ENCODE results near the gene CNN1.
"Not testable (repeated sequence)": the region's sequence is repeated elsewhere in the genome, so short reads cannot be mapped to it uniquely, and the experiment has no call there.

Gene CNN1

DNA sequence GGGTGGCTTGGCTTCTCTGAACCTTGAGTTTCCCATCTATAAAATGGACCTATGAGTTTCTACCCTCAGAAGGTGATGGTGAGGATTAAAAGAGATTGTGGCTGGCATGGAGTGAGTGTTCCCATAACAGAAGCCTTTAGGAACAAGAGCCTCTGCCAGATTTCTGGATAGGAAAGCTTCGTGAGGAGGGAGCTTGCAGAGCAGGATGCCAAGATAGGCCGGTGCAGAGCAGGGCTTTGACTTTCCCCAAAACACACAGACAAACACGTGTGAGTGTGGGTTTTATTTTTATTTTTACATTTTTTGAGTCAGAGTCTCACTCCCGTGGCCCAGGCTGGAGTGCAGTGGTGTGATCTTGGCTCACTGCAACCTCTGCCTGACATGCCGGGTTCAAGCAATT, 3.7 kb upstream of the CNN1 start:
- DNase-seq (ENCODE audit: low read depth) = no peak

DNA sequence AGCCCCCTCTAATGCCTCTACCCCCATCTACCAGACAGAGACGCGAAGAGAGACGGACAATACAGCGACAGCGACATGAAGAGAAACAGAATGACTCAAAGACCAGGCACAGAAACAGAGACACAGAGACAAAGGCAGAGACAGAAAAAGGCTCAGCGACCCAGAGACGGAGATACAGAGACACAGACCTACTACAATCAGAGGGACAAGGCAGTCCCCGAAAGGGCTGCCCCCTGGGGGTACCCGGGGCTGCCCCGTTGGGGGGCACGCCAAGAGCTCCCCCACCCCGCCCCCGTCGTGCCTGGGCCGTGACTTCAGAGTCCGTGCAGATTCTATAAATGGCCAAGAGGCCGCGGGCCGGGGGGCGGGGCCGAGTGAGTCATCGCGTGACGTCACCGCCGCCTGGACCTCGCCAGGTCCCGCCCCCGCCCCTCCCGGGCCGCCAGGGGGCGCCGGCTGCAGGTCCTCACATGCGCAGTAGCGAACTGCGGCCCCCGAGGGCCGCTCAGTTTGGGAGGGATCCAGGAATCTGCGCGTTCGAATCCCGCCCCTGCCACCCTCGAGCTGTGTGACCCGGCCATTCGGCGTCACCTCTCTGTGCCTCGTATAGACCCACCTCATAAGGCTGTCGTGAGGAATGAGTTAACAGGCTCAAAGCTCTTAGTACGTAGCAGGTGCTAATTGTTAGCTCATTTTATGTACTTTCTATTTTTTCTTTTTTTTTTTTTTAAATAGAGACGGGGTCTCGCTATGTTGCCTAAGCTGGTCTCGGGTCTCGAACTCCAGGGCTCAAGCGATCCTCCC, 2.7 kb upstream of the CNN1 start:
- DNase-seq (ENCODE audit: low read depth) = peak; percentile 89

DNA sequence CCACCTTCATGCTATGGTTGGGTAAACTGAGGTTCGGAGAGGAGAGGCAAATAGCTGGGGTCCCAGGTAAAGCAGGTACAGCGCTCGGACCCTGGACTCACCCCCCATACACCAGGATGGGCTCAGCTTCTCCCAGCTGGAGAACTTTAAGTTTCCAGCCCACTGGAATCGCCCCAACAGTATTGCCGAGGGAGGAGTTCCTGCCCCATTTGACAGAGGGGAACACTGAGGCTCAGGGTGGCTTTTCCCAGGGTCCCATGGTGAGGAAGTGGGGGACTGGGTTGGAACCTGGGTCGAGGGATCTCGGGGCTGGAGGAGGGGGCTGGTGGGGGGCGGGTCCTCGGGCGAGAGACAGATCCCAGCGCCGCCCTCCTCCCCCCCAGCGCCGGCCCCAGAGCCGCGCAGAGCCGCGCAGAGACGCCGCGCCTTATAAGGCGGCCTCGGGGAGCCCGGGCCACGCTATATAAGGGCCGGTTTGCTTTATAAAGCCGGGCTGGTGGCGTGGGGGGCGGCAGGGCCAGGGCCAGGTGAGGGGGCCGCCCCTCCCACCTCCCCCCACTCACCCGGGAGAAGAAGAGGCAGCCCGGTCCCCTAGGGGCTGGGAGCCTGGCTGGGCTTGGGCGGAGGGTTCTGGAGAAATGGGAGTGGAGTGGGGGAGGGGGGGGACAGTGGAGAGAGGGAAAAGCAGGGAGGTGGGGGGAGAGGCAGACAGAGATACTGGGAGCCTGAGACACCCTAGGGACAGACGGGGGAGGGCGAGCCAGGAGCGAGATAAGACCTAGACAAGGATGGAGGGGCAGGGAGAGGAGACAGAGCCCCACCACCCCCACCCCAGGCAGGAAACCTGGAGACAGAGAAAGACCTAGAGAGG, 1.1 kb downstream of the CNN1 start:
- peak; percentile 70 for DNase-seq (ENCODE audit: low read depth)

DNA sequence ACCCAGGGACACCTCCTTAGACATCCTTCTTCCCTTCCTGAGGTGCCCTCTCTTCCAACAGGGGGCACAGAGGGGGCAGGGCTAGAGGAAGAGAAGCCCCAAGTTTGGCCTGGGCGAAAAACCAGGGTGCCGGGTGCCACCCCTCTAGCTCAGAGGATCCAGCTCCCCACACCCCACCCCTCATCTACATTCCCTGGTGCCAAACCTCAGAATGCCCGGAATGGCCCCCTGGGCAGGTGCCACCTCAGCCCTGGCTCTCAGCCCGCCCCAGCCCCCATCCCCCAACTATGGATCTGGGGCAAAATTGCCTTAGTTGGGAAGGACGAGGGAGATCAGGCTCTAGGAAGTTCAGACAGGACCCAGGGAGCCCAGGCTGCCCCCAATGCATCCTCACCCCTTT, 2.0 kb downstream of the CNN1 start:
- peak; percentile 30 for DNase-seq (ENCODE audit: low read depth)

DNA sequence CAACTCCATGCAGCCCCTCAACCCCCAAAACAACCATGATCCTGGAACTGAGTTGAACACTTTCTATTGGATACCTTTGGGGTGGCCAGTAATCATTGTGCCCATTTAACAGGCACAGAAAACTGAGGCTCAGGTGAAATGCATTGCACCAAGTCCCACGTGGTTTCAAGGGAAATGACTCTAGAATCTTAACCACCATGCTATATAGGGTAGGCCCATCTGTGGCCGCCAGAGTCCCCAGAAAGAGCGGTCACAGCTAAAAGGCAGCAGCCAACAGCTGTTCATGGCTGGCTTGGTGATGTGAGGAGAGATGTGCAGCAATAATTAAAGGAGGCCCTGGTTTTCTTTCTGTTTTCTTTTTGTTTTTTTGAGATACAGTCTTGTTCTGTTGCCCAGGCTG, 2.6 kb downstream of the CNN1 start:
- no peak for DNase-seq (ENCODE audit: low read depth)

DNA sequence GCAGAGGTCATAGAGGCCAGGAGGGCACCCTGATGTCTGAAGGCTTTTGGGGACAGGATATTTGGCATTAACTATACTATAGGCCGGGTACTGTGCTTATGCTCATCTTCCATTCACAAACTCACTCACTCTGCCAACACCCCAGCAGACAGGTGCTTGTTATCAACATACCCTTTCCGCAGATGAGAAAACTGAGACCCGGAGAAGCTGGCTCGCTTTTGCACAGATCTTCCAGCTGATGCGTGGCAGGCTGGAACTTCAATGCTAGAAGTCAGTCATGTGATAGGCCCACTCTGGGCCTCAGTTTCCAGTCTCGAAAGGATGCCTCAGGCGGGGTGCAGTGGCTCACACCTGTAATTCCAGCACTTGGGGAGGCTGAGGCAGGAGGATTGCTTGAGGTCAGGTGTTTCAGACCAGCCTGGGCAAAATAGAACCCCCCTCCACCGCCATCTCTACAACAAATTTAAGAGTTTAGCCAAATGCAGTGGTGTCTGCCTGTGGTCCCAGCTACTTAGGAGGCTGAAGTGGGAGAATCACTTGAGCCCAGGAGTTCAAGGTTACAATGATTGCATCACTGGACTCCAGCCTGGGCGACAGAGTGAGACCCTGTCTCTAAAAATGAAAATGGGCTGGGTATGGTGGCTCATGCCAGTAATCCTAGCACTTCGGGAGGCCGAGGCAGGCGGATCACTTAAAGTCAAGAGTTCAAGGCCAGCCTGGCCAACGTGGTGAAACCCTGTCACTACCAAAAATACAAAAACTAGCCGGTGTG, 9.5 kb downstream of the CNN1 start:
- no peak for DNase-seq (ENCODE audit: low read depth)

DNA sequence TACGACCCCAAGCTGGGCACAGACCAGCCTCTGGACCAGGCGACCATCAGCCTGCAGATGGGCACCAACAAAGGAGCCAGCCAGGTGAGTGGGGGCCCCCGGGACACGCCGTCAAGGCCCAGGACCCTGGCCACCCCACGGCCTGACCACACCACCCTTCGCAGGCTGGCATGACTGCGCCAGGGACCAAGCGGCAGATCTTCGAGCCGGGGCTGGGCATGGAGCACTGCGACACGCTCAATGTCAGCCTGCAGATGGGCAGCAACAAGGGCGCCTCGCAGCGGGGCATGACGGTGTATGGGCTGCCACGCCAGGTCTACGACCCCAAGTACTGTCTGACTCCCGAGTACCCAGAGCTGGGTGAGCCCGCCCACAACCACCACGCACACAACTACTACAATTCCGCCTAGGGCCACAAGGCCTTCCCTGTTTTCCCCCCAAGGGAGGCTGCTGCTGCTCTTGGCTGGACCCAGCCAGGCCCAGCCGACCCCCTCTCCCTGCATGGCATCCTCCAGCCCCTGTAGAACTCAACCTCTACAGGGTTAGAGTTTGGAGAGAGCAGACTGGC, 10.8 kb downstream of the CNN1 start:
- DNase-seq (ENCODE audit: low read depth) = no peak

DNA sequence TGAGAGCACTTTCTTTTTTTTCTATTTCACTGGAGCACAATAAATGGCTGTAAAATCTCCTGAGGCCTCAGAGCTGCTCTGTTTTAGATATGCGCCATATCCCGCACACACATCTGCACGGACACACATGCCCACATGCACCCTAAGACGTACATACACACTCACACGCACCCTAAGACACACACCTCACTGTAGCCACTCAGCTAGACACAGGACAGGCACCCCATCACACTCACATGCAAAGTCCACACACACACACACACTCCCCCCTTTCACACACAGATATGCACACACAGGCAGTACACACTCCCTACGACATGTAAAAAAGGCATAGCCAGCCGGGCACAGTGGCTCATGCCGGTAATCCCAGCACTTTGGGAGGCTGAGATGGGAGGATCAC, 11.6 kb downstream of the CNN1 start:
- no peak for DNase-seq (ENCODE audit: low read depth)

DNA sequence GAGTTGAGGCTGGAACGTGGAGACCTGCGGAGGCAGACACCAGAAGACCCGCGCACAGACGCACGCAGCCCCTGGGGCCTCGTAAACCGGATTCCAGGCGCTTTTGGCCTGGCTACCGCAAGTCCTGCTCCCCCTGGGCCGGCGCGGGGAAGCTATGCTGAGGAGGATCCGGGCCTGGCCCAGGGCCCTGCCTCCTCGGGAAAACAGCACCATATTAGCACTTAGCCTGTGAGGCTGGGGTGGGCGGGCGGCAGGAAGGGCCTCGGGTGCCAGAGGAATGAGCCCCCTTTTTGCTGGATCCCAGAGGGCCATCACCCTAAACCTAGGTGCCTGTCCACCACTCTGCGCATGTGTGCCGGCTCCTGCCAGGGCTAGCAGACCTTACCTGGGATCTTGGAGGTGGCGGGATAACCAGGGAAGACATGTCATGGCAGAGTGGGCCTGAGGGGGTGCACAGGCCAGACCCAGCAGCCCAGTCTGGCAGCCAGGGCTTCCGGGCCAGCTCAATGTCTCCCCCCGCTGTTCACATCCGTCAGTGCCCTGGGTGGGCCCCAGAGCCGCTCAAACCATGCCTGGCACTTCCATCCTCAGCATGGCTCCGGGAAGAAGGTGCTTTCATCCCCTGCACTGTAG, 13.1 kb downstream of the CNN1 start:
- DNase-seq (ENCODE audit: low read depth) = peak; percentile 36

DNA sequence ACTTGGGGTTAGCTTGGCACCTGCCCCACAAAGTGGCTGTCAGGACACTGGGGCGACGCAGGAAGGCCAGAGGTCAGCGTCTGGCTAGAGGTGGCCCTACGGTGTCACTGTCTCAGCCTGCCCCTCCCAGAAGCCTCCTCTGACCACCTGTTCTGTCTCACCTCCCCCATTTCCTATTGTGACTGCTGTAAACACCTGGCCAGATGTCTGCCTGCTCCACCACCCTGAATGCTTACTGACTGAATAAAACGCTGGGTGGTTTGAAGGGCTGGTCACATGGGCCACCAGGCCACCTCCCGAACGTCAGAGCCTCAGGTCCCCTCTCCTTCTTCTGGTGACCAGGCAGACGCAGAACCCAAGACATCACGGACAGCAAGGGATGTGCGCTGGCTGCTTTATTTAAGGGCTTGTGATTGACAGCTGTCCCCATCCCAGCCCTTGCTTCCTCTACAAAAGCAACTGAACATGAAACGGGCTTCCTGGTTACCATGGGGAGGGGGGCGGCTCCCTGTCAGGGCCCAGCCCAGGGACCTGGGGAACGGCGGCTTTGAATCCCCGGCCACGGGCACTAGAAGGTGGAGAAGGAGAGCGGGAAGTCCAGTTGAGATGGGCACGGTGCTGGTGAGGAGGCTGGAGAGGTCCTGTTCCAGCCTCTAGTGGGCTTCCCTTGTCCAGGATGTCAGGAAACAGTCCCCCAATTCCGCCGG, 14.2 kb downstream of the CNN1 start:
- no peak for DNase-seq (ENCODE audit: low read depth)

DNA sequence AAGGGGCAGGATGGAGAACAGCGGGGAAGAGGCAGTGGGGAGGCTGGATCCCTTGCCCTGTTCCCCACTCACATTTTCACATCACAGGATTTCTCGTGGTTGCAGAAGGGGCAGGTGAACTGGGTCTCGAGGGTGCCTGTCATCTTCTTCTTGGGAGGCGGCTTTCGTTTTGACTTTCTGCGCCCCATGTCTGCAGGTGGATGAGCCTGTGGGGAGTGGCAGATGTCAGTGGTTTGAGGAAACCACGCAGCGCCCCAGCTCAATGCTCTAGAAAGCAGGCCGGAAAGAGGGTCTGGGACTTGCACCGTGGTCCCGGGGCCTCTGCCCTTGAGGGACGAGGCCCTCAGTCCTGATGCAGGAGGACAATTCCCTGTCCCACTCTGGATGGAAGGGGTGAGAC, 15.5 kb downstream of the CNN1 start:
- DNase-seq (ENCODE audit: low read depth) = no peak

DNA sequence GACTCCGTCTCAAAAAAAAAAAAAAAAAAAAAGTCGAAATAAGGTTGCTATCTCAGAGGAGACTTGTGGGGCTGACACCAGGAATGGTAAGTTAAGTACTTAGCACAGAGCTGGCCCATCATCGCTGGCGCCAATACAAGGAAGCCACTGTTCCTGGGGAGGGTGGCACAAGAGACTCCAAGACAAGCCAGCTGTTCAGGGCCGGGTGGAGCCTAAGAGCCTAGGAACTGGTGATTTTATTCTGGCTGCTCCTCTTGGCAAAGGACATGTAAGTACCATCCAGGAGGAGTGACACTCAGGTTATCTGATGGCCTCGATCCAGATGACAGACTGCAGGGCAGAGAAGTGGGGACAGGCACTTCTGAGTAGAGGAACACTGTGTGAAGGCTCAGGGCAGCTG, 16.6 kb downstream of the CNN1 start:
- DNase-seq (ENCODE audit: low read depth) = no peak

DNA sequence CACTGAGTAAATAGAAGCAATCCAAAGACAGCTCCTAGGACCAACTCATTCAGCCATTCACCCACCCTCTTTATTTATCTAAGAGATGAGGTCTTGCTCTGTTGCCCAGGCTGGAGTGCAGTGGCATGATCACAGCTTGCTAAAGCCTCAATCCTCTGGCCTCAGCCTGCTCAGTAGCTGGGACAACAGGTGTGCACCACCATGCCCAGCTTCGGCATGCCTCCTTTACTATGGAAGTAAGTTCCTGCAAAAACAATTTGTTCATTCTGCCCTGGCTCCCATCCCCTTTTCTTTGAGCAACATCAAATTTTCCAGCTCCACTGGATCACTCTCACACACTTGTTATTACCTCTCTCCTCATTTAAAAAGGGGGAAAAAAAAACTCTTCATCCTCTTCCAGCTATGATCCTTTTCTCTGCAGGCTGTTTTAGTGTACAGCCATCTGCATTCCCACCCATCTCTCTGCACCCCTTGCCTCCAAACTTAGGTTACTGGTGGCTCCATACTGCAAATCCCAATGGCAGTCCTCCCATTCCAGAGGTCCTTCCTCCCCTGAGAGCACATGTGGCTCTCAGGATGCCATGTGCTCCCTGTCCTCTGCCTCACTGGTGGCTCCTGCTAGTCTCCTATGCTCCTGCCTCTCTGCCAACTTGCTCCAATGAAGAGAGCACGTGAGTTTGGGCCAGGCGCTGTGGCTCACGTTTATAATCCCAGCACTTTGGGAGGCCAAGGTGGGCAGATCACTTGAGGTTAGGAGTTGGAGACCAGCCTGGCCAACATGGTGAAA, 18.2 kb downstream of the CNN1 start:
- no peak for DNase-seq (ENCODE audit: low read depth)

DNA sequence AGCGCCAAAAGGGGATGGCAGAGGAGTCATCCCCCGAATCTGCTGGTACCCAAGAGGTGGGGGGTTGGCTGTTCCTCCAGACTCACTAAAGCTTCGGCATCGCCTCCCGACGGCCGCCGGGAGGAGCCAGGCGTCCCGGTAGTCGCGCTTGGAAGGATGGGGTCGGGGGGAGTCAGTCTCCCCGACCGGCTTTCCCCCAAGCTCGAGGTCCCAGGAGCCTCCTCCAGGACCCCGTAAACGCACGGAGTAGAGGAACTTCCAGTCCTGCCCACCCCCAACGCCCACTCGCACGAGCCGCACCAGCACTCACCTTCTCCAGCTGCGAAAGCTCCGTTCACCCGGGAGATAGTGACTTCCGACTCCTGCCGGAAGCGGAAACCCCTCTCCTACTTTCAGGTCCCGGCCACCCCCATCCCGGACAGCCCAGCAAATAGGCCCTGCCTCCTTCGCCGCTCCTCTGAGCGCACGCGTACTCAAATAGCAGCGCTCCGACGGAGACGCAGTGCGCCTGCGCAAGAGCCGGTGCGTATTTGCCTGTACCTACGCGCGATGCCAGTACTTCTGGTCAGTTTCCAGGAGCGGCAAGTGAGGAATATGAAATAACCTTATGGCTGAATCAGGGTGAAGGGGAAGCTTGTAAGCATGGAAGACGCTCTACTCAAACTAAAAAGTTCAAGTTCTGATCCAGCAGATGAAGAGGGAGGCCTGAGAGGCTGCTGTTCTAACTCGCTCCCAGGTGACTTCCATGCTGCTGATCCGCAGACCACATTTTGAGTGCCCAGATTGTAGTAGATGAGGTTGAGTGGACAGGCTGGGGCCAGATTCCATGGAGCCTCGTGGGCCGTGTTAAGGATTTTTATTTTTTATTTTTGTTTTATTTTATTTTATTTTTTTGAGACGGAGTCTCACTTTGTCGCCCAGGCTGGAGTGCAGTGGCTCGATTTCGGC, 20.5 kb downstream of the CNN1 start, which contains the start of gene ELOF1:
Gene ELOF1, minus strand, starts transcription at position 350 of the 948 bp plus-strand sequence. CDS start 4,883 bp downstream, outside the sequence.
- peak; percentile 98 for DNase-seq (ENCODE audit: low read depth)

DNA sequence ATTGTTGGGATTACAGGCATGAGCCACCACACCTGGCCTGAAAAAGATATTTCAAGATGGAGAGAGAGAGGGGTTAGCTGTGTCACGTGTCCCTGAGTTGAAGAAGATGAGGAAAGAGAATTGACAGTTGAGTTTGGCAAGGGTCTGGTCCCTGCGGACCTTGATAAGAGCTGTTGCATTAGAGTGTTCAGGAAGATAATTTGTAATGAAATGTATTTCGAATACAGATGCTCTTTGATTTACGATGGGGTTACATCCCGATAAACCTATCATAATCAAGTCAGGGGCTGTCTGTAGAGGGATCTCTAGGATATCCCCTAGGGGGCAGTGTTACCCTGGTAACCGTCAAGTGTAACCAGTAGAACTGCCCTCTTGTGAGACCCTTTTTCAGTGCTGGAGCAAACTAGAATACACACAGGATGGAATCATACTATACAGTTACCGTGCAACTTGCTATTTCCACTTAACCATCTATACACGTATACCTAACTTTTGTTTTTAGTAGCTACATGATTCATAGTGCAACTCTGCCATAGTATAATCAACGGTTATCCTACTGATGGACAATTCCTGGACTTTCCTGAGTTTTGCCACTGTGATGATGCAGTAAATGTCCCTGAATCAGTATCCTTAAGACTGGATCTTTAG, 21.9 kb downstream of the CNN1 start:
- DNase-seq (ENCODE audit: low read depth) = peak; percentile 76

DNA sequence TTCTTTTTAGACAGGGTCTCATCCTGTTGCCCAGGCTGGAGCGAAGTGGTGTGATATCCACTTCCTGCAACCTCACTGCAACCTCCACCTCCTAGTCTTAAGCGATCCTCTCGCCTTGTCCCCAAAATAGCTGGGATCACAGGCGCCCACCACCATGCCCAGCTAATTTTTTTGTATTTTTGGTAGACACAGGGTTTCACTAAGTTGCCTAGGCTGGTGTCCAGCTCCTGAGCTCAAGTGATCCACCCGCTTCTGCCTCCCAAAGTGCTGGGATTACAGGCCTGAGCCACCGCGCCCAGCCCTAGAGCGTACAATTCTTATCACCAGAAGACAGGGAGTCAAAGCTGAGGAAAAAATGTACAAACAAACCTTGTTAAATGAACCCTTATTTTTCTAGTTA, 24.9 kb downstream of the CNN1 start:
- DNase-seq (ENCODE audit: low read depth) = no peak

DNA sequence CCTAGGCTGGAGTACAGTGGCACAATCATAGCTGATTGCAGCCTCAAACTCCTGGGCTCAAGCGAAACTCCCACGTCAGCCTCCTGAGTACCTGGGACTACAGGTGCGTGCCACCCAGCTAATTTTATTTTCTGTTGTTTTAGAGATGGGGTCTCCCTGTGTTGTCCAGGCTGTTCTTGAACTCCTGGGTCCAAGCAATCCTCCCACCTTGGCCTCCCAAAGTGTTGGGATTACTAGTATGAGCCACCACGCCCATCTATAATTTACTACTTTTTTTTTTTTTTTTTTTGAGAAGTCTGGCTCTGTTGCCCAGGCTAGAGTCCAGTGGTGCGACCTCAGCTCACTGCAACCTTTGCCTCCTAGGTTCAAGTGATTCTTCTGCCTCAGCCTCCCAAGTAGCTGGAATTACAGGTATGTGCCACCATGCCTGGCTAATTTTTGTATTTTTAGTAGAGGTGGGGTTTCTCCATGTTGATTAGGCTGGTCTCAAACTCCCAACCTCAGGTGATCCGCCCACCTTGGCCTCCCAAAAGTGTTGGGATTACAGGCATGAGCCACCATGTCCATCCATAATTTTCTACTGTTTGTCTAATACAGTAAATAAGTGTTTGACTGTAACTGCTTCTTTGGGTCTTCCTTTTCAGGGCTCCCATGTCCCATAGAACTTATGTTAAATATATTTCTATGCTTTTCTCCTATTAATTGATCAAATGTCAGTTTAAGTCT, 25.6 kb downstream of the CNN1 start:
- DNase-seq (ENCODE audit: low read depth) = not testable (repeated sequence)

DNA sequence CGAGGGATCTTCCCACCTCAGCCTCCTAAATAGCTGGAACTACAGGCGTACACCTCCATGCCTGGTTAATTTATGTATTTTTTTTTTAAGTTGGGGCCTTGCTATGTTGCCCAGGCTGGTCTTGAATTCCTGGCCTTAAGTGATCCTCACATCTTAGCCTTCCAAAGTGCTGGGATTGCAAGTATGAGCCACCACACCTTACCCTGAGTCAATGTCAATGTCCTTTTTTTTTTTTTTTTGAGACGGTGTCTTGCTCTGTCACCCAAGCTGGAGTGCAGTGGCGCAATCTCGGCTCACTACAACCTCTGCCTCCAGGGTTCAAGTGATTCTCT, 27.0 kb downstream of the CNN1 start:
- not testable (repeated sequence) for DNase-seq (ENCODE audit: low read depth)

All from EH (cell line).